22Rv1 (cell line): ENCODE data around the gene MINDY3.

Source experiments
- H3K27ac ChIP-seq: fragments of 450-650 bp; 2 replicates; pipeline ENCODE4 v1.5.1; 2017
- ZFX ChIP-seq: fragments of 450-650 bp; IDR thresholded peaks from 2 replicates; pipeline ENCODE4 v1.6.1; 2017; ENCODE audit warnings: antibody characterized with exemption, borderline replicate concordance
- TF ChIP-seq, protein P1 (sequence below): fragments of 450-650 bp; IDR thresholded peaks from 2 replicates; pipeline ENCODE4 v1.5.1; 2017; ENCODE audit warnings: mild to moderate bottlenecking

Gene MINDY3

DNA sequence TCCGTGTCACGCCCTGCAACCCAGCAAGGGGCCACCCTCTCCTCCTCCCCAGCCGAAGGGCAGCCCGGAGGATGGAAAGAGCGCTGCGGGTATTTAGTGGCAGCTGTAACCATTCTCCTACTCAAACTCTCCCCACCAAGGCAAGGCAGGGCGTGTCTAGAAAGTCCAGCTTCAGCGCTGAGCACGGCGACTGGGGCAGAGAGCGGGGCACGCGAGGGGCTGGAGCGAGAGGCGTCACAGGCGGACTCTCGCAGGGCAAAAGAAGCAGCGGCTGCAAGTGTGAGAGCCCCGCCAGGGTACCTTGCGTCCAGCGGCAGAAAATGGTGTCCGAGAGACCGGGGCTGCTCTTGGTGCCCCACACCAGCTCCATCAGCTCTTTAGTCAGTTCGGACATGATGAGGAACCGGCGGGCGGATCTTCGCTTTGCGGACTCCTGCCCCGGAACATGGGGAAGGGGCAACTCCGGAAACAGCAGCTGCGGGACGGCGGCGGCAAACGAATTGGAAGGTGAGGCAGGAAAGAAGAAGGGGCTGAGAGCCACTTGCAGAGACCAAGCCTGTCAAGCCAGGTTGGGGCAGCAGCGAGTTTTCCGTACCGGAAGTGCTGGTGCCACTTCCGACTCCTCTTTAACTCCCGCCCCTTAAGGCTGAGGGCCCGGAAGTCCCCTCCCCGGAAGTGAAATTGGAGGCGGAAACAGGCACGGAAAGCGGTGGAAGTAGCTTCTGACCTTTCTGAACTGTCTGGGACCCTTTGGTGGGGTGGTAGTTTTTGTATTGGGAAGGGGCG lies at the start of gene MINDY3:
Gene MINDY3 (minus strand): TSS at position 602 of the 786 bp plus-strand sequence. CDS start 208 bp downstream, at position 394.
- H3K27ac ChIP-seq = peak within 1 kb of the TSS; percentile 84
- TF ChIP-seq, protein P1, sequence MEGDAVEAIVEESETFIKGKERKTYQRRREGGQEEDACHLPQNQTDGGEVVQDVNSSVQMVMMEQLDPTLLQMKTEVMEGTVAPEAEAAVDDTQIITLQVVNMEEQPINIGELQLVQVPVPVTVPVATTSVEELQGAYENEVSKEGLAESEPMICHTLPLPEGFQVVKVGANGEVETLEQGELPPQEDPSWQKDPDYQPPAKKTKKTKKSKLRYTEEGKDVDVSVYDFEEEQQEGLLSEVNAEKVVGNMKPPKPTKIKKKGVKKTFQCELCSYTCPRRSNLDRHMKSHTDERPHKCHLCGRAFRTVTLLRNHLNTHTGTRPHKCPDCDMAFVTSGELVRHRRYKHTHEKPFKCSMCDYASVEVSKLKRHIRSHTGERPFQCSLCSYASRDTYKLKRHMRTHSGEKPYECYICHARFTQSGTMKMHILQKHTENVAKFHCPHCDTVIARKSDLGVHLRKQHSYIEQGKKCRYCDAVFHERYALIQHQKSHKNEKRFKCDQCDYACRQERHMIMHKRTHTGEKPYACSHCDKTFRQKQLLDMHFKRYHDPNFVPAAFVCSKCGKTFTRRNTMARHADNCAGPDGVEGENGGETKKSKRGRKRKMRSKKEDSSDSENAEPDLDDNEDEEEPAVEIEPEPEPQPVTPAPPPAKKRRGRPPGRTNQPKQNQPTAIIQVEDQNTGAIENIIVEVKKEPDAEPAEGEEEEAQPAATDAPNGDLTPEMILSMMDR = no peak; the same call in none of the 2 replicates
- TF ChIP-seq ZFX = no peak

DNA sequence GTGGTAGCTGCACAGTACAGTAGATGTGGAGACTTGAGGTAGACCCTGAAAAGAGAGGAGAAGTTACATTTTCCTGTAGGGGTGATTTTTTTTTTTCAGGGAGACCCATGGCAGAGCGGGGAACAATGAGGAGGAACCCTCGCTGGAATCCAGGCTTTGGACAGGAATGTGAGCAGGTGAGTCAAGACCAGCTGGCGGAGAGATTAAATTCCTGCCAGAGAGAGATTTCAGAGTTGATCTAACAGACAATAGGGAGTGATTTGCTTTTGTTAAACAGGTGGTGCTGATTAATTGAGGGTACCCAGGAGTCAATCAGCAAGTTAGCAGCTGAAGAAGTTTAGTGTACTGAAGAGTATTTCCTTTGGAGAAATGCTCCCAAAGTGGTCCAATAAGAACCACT lies 41.6 kb upstream of the MINDY3 start:
- TF ChIP-seq ZFX = no peak
- TF ChIP-seq, protein P1 = no peak

DNA sequence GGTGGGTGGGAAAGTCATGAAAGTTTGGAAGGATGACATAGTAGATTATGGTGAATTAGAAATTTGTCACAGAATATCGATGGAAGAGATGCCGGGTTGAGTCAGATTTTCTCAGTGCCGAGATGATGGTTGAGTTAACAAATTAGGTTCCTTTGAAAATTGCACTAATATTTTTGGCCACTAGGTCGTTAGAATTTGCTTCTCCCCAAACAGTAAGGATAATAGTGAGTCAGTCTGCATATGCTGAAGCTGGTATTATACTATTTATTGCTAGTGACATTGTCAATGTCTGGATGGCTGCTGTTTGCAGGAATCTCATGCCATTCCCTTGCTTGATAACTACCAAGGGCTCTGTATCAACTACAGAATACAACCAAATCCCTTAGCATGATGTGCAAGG lies 37.7 kb upstream of the MINDY3 start:
- no peak for TF ChIP-seq ZFX
- TF ChIP-seq, protein P1 = peak; percentile 46
- no peak overlapping the region for H3K27ac ChIP-seq

More for the DNA sequence above, 41.6 kb upstream of the MINDY3 start:
- H3K27ac ChIP-seq = no peak overlapping the region

DNA sequence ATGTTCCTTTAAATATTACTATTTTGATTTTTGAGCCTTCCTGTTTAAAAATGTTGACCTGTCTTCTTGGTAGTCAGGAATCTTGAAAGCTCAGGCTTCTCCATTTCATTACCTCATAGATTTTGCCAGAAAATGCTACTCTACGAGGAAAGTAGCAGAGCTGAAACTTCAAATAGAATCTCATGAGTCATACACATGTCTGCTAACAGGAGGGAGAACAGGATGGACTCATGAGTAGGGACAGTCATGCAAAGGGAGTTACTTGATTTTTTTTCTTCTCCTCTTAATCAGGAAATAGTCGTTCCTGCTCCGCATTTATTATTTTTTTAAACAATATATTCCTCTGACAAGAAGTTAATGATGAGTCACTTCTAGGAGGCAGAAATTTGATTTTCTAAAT lies 37.0 kb upstream of the MINDY3 start:
- no peak for TF ChIP-seq ZFX
- TF ChIP-seq, protein P1 = no peak

DNA sequence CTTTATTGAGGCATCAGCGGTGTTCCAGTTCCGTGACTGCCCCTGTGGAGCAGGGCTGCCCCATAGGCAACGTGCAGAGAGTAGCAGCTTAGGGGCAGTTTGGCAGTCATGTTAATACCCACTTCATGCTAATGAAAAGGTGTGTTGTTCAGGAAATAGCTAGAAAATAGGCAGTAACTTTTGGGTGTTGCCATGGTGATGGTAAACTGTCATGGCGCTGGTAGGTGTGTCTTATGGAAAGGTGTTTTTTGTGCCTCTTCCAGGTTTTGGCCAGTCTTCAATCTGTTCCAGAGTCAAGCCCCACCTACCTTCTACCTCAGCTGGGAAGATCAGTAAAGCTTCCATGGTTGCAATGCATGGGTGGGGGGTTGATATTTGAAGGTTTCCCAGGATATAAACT lies 36.3 kb upstream of the MINDY3 start:
- TF ChIP-seq, protein P1 = no peak
- no peak for TF ChIP-seq ZFX
- H3K27ac ChIP-seq = no peak overlapping the region

More for the DNA sequence above, 37.0 kb upstream of the MINDY3 start:
- H3K27ac ChIP-seq = no peak overlapping the region

DNA sequence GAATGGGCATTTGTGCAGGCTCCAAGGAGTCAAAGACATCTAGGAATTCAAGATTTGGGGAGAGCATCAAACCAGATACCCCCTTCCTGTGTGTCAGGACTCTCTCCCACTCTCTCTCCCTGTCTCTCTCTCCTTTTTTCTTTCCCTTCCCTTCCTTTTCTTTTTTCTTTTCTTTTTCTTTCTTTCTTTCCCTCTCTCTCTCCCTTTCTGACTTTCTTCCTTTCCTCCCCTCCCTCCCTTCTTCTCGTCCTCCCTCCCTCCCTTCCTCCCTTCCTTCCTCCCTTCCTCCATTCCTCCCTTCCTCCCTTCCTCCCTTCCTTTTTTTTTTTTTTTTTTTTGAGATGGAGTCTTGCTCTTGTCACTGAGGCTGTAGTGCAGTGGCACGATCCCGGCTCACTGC lies 24.1 kb upstream of the MINDY3 start:
- no peak for TF ChIP-seq ZFX
- TF ChIP-seq, protein P1 = no peak
- no peak overlapping the region for H3K27ac ChIP-seq

DNA sequence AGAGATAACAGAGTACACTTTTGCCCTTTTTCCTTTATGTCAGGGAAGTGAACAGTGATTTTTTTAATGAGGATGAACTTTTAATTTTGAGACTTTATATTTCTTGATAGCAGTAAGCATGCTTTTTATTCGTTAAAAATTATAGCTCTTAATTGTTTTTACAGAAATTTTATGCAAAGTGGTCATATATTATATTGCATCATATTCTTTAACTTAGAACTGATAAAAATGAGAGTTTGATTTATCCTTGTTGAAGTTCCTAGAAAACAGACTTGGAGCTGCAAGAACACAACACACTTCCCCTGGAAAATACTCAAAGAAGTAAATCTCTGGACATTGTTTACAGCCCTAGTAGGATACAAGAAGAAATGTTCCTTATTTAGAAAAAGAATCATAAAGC lies 21.2 kb upstream of the MINDY3 start:
- no peak overlapping the region for H3K27ac ChIP-seq
- TF ChIP-seq, protein P1 = no peak
- no peak for TF ChIP-seq ZFX
